ENCODE results near the gene CWC27.

DNA sequence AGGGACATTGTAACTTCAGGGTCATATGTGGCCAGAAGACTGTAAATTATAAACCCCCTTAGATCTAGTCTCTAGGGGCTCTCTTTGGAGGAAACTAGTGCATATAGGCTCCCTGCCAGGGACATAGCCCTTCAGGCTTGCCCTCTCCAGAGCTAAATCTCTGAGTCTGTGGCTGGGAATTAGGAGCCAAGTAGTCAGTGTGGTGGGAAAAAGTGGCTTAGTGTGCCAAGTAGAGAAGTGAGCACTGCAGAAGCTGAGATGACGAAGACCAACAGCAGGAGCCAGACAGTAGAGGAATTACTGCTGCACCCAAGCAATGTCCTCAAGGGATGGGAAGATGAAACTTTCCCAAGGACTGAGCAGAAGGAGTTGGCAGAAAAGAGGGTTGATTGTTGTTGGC lies 71.2 kb downstream of the CWC27 start:
- TF ChIP-seq CTCF (IDR thresholded peaks at IDR 0.05) (no peak), POLR2A (IDR thresholded peaks at IDR 0.05) (no peak)

Data from testis (tissue), 2 donors.